GM13976 (cell line): ENCODE data around the gene WFIKKN1.

ENCODE experiments used
- DNase-seq: peaks from one replicate; pipeline ENCODE4 v3.0.0; 2012; ENCODE audit warnings: low spot score
- in situ Hi-C: fragments of 300-500 bp; cut with MboI; formaldehyde crosslinking; loops from one replicate; pipeline ENCODE4 v1.12.0; 2022; ENCODE audit warnings: low sequenced_read_pairs, mixed read lengths, inconsistent platforms; ENCODE audit not compliant: unreplicated experiment
- TF ChIP-seq, protein P1 (sequence below): IDR thresholded peaks from 2 replicates; pipeline ENCODE4 v1.5.1; 2012; ENCODE audit warnings: borderline replicate concordance, mild to moderate bottlenecking; ENCODE audit not compliant: insufficient read depth; ENCODE audit errors: extremely low read depth, missing control alignments, control extremely low read depth

The WFIKKN1 gene

GRCh38 chr16:629185-629832 is 1.5 kb upstream of the WFIKKN1 start:
- TF ChIP-seq, protein P1, sequence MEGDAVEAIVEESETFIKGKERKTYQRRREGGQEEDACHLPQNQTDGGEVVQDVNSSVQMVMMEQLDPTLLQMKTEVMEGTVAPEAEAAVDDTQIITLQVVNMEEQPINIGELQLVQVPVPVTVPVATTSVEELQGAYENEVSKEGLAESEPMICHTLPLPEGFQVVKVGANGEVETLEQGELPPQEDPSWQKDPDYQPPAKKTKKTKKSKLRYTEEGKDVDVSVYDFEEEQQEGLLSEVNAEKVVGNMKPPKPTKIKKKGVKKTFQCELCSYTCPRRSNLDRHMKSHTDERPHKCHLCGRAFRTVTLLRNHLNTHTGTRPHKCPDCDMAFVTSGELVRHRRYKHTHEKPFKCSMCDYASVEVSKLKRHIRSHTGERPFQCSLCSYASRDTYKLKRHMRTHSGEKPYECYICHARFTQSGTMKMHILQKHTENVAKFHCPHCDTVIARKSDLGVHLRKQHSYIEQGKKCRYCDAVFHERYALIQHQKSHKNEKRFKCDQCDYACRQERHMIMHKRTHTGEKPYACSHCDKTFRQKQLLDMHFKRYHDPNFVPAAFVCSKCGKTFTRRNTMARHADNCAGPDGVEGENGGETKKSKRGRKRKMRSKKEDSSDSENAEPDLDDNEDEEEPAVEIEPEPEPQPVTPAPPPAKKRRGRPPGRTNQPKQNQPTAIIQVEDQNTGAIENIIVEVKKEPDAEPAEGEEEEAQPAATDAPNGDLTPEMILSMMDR = no peak
- no peak for DNase-seq
- in situ Hi-C loops = no loop called here

- in situ Hi-C loops = no loop called here
- no peak for DNase-seq
- TF ChIP-seq, protein P1 = no peak
These were observed 944 bp upstream of the WFIKKN1 start for GRCh38 chr16:629833-630248.

DNA sequence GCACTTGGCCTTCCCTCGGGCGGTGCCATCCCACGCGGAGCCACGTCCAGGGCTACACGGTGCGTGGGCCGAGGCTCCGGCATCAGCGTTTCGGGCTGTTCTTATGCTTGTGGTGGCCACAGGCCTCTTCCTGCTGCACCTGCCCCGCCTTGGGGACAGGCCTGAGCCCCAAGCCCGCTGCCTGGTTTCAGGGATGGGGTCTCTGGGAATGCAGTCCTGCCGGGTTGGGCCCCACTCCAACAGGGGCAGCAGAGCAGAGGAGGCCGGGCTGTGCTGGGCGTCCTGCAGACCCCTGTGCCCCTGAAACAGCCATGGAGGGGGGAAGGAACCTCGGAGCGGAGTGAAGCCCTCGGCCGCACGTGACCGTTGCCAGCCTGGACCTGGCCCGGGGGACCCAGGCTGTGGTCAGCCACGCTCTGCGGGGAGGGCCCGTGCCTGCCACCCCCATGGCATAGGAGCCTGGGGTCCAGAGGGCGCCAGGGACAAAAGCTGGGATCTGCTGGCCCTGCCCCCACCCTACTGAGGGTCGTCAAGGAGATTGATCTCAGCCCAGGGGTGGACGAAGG is 453 bp upstream of the WFIKKN1 start:
- in situ Hi-C loops = no loop called here
- no peak for DNase-seq
- TF ChIP-seq, protein P1 = no peak

DNA sequence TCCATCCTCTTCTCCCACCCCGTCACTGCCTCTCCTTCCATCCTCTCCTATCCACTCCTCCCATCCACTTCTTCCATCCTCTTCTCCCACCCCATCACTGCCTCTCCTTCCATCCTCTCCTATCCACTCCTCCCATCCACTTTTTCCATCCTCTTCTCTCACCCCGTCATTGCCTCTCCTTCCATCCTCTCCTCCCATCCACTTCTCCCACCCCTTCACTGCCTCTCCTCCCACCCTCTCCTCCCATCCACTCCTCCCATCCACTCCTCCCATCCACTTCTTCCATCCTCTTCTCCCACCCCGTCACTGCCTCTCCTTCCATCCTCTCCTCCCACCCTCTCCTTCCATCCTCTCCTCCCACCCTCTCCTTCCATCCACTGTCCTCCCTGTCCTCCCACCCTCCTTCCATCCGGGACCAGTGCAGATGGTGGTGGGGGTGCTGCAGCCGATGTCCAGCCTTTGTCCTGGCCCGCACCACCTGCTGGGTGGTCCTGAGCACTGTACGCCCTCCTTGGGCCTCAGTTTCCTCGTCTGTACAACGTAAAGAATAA is 1.1 kb downstream of the WFIKKN1 start:
- in situ Hi-C loops = no loop called here
- TF ChIP-seq, protein P1 = no peak
- DNase-seq = no peak

DNA sequence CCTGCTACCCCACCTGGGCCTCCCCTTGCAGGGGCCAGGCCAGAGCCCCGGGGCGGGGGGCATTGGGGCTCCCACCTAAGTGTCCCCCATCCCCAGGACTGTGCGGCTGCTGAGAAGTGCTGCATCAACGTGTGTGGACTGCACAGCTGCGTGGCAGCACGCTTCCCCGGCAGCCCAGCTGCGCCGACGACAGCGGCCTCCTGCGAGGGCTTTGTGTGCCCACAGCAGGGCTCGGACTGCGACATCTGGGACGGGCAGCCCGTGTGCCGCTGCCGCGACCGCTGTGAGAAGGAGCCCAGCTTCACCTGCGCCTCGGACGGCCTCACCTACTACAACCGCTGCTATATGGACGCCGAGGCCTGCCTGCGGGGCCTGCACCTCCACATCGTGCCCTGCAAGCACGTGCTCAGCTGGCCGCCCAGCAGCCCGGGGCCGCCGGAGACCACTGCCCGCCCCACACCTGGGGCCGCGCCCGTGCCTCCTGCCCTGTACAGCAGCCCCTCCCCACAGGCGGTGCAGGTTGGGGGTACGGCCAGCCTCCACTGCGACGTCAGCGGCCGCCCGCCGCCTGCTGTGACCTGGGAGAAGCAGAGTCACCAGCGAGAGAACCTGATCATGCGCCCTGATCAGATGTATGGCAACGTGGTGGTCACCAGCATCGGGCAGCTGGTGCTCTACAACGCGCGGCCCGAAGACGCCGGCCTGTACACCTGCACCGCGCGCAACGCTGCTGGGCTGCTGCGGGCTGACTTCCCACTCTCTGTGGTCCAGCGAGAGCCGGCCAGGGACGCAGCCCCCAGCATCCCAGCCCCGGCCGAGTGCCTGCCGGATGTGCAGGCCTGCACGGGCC is 1.9 kb downstream of the WFIKKN1 start:
- no peak for DNase-seq
- TF ChIP-seq, protein P1 = no peak
- in situ Hi-C loops = no loop called here

DNA sequence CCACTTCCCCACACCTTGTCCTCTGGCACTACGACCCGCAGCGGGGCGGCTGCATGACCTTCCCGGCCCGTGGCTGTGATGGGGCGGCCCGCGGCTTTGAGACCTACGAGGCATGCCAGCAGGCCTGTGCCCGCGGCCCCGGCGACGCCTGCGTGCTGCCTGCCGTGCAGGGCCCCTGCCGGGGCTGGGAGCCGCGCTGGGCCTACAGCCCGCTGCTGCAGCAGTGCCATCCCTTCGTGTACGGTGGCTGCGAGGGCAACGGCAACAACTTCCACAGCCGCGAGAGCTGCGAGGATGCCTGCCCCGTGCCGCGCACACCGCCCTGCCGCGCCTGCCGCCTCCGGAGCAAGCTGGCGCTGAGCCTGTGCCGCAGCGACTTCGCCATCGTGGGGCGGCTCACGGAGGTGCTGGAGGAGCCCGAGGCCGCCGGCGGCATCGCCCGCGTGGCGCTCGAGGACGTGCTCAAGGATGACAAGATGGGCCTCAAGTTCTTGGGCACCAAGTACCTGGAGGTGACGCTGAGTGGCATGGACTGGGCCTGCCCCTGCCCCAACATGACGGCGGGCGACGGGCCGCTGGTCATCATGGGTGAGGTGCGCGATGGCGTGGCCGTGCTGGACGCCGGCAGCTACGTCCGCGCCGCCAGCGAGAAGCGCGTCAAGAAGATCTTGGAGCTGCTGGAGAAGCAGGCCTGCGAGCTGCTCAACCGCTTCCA is 2.7 kb downstream of the WFIKKN1 start:
- no peak for DNase-seq
- in situ Hi-C loops = no loop called here

More for the DNA sequence above, 2.7 kb downstream of the WFIKKN1 start:
- TF ChIP-seq, protein P1 = no peak
